ENCODE results near the gene KCNQ1.

The KCNQ1 gene

DNA sequence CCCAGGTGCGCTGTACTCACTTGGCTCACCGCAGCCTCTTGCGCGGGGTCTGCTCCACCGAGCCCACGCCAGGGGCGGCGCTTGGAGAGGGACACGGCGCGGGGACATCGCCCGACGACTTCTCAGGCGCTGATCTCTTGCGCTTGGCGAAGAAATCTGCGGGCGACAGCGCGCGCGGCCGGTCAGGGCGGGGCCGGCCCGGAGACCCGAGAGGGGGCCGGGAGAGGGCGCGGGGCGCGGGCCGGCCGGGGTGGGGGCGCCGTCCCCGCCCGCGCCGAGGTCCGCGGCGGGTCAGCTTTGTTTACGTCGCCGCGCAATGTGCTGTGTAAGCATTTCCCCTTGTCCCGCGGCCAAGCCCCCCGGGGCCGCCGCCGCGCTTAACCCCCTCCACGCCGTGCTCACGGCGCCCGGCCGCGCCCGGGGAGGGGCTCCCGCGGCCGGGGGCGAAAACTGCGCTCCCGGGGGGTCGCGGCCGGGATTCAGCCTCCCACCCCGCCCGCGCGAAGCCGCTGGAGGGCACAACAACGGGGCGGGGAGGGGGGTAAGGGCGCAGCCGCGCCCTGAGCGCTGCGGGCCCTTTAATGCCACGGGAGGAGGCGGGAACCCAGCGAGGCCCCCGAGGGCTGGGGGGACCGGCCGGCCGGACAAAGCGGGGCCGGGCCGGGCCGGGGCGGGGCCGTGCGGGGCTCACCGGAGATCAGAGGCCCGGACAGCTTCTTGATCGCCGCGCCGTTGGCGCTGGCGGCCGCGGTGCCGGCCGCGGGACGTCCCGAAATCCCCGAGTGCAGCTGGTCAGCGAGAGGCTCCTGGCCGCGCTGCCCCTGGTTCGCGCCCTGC lies 439.4 kb downstream of the KCNQ1 start:
- DNase-seq: no peak

DNA sequence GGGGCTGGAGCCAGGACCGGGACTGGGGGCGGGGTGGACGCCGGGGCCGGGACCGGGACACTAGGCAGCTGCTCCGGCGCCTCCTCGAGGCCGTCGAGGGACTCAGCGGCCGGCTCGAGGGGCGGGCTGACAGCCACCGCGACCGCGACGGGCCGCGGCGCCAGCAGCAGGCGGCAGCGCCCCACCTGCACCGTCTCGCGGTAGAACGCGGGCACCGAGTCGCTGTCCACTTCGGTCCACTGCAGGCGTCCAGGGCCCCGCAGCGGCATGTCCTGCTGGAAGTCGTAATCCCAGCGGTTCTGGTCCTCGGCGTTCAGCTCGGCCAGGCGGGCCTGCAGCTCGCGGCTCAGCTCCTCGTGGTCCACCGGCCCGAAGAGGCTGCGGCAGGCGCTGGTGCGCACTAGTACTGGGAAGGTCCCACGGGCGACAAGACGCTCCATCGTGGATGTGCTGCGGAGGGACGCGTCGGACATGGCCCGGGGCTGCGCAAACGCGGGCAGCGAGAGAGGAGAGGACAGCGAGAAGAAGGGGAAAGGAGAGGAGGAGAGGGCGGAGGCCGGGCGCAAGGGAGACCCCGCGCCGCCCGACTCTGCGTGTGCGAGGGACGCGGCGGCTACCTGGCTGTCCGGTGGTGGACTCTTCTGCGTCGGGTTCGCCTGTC lies 440.3 kb downstream of the KCNQ1 start:
- DNase-seq: peak; percentile 73

DNA sequence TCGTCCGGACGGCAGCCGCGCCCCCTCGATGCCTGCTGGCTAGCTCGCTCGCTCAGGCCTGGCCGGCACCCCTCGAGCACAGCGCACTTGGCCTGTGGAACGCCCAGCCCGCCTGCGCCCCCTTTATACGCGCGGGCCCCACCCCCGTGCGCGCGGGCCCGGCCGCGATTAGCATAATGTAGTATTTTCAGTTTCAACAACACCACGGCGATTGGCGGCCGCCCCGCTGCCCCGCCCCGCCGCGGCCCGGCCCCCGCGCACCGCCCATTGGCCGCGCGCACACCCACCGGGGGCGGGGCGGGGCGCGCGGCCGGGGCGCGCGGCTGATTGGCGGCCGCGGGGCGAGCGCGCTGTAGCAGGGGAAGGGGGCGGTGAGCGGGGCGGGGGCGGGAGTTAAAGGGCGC lies 440.9 kb downstream of the KCNQ1 start, which contains the start of gene CDKN1C:
Gene CDKN1C, minus strand, starts transcription at position 98 of the 404 bp plus-strand sequence. CDS start 319 bp downstream, outside the sequence.
- DNase-seq: peak; percentile 94

DNA sequence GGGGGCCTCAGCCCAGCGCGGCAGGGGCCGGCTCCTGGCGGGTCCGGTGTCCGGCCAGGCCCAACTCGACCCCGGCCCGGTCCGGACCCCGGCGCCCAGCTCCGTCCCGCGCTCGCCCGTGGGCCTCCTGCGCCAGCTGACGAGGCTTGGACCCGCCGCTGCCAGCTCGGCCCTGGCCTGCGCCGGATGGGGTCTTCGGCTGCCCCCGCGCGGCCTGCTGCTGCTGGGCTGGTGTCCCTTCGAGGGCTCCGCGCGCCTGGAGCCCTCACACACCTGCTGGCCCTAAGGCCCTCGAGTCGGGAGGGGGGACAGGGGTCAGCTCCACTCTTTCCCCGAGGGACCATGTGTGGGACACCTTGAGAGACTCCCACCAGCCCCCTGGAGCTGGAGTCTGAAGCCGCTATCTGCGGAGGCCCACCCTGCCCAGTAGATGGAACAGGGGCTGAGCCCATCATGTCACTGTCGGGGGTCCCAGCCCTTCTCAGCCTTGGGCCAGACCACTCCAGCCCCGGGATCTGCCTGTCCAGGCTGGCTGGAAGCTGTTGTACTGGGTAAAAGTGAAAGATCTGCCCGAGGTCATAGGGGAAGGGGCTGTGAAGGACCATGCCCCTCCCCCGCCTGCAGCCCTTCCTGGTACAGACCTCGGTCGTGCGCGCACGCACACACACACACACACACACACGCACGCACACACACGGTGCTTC lies 441.5 kb downstream of the KCNQ1 start:
- peak; percentile 71 for DNase-seq

DNA sequence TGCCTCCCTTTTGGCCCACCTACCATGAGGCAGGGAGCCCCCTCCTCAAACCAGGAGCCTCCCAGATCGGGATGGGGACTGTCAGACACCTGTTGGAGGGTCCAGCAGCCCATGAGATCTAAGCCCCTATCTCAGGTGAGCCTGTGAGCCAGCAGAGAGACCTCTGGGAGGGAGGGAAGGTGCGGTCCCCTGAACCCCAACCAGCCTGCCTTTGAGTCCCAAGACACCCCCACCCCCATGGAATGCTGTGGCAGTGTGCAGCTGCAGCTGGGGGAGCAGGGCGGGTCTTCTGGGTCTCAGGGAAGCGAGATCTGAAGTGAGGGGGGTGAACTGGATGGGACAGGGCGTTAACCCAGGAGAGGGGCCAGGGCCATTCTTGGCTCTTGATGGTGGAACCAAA lies 442.1 kb downstream of the KCNQ1 start:
- no peak for DNase-seq

DNA sequence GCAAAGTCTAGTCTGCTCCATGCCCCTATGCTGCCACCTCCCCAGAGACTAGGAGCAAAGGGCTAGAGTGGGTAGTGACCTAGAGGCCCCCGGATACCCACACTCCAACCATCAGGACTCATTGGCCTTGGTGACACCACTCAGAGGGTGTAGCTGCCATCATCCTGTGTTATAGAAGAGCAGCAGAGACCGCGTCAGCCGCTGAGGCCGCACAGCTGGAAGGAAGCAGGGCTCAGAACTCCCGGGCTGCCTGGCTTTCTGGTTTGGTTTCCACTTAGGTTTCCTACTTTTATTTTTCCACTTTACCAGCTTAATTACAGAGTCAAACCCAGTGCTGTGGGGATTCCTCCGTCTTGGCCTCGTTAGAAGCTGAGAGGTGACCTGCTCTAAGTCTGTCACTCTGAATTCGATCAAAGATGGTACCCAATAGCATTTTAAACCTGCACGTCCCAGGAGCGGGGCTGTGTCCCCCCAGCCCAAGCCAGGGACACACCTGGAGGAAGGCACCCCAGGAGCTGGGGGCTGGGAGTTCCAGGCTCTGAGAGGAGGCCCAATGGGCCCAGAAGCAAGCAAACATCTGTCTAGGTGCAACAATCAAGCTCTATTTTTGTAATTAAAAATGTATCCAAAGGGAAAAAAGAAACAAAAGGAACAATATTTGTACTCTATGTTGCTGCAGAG lies 442.8 kb downstream of the KCNQ1 start:
- DNase-seq: no peak

DNA sequence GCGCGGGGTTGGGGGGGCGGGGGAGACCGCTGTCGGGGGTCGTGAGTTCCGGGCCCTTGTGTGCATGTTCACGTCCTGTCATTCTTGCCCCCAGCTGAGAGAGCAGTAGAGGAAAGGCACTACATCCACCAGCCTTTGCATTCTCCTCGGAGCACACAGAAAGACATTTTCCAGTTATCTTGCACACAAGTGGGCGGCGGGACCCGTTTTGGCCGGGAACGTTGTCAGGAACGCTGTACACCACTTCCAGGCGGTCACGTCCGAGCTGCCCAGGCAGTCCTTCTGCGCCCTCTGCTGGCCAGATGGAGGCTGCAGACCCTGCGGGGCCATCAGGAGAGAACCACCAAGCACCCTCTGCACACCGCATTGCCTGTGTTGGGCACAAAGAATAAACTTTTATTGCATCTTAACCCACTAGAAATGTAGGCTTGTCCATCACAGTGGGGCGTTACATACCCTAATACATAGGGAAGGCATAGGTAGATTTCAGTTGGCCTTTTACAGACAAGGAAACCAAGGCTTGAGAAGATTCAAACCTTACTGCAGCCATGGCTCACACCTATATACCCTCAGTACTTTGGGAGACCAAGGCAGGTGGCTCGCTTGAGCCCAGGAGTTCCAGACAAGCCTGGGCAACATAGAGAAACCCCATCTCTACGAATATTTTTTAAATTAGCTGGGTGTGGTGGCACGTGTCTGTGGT lies 443.6 kb downstream of the KCNQ1 start:
- DNase-seq: peak; percentile 95

DNA sequence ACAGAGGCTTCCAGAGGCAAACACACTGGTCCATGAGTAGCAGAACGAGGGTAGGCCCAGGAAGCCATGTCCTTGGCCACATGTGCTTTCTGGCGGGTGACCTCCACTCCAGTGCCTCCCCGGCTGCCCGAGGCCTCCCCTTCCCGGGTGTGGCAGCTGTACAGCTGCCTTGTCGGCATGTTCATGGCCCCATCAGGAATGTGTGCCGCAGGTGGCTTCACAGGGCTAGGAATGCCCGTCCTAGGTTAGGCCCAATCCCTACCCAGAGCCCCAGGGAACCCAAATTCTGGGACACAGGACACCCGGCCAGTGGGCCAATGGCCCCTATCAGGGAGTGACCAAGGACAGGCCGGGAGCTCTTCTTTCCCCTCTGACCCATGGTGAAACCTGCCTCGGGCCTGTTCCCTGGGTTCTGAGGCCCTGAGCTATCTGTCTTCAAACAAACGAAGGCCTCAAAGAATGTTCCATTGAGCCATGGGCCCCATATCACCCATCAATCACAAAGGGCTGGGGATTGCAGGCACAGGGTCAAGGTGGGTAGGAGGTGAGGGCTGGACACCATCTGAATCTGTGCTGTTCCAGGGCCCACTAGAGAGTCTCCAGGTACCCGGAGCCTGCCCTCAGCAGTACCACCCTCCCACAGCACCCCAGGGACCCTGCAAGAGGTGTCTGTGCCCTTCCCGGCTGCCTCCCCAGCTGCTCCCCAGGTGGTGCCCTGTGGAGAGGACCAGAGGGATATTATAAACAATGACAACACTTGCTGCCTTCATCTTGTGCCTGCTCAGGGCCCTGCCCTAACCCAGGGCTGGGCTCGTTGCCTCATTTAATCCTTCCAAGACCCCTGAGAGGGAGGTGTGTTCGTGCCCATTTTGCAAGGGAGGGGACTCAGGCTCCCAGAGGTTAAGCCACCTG lies 444.8 kb downstream of the KCNQ1 start:
- DNase-seq: no peak

DNA sequence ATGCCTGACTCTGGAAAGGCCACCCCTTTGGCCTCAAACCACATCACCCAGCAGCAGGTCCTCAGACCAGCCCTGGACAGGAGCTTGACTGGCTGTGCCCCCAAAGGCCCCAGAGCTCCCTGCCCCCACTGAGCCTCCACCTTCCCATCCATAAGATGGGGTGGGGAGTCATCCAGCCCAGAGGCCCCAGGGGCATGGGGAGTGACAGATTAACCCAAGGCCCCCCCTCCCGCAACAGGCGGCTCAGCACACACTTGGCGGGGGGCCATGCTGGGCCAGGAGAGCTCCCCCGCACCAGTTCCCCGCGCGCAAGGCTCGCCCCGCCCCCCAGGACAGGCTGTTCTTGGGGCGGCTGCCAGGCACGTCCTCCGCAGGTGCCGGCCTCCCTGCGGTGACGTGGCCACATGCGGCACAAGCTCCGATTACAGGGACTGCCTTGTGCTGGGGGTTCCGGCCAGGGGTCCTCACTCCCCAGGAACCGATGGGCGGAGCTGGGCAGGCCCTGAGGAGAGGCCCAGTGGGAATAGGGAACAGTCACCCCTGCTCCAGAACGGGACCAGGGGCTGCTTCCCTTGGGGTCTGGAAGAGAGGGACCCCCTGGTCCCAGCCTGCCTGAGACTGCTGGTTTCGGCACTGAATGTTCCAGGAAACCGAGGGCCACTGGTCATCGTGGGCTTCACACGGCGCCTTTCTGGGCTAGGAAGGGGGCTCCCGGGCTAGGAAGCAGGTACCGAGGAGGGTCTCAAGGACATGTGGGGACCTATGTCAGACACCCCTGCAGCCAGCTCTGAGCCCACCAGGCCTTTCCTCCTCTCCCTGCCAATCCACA lies 445.9 kb downstream of the KCNQ1 start:
- DNase-seq: no peak

DNA sequence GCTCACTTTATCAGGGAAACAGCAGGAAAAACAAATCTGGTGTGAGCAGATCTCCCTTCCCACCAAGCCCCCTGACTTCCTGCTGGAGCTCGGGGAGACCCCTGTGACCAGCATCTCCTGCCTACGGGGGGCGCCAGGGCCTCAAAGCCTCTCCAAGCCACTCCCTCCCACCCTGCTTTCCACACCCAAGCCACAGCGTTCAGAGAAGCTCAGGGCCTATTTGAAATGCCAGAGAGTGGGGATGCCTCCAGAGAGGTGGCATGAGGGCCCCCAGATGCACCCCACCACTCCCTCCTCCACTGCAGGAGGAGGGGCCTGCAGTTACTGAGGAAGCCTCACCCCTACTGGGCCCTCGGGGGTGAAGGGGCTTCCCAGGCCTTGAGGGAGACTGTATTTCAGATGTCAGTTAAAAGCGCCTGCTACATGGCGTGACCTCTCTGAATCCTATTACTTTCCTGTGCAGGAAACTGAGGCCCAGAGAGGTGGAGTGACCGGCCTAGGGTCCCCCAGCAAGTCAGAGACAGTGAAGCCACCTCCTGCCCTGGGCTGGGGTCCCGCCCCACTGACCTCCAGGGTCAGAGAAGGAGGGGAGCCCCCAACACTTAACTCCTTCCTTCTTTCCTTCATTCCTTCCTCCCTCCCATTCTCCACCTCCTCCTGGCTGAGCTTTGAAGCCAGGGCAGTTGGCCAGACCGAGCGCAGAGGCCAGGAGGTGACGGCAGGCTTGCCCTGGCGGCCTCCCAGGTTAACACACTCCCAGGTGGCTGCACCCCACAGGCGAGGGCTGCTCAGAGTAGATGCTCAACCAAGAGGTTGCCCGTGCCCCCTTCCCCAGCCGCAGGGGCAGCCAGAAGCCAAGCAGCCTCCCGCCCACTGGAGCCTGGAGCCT lies 446.8 kb downstream of the KCNQ1 start:
- no peak for DNase-seq

DNA sequence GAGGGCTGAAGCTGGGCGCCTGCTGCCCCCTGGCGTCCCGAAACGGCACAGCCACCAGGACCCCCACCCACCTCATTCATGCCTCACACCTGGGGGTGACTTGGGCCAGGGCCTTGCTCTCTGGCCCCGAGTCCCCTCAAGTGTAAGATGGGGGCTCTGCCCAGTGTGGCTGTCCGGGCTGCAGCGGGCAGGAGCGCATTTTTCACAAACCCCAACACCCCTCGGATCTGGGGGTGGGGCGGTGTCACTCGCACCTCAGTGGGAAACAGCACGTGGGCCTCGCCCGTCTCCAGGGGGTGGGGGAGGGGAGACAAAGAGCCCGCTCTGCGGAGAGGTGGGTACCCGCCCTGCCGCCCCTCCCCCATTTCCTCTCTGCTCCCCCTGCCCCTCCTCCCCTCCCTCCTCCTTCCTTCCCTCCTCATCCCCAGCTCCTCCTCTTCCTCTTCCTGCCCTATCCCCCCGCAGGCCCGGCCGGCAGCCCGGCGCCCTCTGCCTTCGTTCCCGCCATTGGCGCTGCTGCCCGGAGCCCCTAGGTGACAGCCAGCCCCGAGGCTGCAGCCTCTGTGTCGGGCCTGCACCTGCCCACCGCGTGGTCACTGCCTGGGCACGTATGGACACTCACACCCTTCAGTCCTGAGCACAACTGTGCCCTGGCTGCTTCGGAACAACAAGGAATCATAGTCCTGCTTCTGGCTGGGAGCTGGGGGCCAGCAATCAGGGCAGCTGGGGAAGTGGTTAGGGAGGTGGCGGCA lies 447.6 kb downstream of the KCNQ1 start:
- peak; percentile 86 for DNase-seq

DNA sequence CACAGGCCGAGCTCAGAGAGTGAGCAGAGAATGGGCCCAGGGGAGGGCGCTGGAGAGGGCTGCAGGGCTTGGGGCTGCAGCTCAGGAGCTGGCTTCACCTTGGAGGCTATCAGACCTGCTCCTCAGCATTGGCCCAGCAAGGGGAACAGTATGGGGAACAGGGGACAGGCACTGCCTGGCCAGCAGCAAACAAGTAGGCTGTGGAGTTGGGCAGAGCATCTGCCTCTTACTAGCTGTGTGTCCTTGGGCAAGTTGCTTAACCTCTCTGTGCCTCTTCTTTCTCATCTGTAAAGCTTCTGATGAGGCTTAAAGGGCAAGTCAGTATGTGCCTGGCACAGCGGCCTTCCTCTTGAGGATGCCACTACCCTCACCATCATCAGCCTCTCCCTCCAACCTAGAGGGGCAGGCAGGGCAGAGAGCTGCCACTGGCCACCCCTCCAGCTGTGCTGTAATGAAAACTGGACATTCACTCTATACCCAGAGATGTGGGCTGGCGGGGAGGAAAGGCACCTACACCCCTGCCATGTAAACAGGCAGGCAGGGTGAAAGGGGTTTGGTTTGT lies 448.2 kb downstream of the KCNQ1 start:
- peak; percentile 79 for DNase-seq

DNA sequence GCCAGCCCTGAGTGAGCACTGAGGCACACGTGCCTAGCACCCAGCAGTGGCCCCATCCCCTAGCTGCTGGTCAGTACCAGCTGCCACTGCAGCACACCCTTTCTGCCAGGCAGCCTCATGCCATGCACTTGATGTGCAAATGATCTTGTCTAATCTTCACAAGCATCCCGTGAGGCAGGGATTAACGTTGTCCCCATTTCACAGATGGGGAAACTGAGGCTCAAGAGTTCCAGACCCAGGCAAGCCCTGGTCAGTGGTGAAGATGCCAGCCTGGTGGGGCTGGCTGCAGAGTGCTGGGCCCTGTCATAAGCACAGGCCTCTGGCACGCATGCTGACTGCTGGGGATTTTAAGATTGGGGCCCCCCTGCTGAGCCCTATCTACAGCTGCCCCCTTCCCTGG lies 449.1 kb downstream of the KCNQ1 start:
- no peak for DNase-seq

DNA sequence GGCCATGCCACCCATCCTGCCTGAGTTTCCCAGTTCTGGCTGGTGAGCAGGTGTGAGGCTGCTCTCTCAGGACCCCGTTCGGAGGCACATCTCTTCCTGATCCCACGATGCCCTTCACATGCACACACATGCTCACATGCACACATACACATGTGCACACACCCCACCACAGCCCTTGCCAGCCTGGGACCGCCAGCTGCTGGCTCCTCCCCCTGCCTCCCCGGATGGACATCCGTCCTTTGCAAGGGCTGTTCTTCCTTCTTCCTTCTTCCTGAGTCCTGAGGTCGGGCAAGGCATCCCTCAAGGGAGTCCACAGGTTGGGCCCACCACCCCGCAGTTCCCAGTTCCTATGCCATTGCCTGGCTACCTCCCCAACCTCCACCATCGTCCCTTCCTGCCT lies 451.2 kb downstream of the KCNQ1 start:
- DNase-seq: no peak

DNA sequence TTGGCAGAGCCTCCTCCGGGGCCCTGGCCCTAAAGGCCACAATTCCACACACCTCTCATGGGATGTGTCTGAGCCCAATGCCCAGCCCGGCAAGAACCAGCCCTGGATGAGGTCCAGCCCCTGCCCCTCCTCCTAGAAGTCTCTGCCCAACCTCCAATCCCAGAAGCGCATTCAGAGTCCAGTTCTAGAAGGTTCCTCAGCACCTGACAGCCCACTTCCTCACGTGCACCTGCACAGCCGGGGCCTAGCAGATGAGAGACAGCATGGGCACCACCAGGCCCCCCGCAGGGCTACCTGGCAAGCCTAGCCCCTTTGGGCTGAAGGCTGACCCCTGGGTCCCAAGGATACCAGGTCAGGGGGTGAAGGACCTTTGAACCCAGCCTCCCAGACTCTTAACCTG lies 452.2 kb downstream of the KCNQ1 start:
- no peak for DNase-seq

DNA sequence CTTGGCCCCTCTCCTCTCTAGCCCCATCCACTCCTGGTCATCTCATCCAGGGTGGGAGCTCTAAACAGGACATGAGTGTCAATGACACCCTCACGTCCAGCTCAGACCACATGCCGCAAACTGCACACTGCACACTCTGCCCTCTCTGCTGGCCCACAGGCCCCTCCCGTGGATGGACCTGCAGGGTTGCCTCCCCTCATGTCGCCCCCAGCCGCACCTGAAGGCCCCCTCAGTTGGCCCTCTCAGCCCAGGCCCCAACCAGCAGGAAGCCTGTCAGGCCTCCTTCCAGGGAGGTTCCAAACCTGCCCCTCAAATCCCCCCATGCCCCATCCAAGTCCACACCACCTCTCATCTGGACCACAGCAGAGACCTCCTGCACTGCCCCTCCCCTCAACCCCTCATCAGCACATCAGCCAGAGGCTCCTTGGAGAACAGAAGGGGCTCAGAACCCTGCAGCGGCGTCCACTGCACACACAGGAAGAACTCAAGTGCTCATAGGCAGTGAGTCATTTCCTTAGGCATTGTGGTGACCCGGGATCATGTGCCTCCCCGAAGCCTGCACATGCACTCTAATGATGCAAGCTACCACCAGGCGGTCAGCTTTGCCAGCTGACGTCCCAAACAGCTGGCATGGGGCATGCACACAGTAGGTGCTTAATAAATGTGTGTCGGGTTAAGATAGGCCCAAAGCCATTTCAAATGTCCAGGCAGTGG lies 453.7 kb downstream of the KCNQ1 start:
- peak; percentile 82 for DNase-seq
